GM12873 (cell line): ENCODE results near the gene MCRIP2.

Experiments used
- TF ChIP-seq, protein P1 (sequence below): IDR thresholded peaks from 2 replicates; pipeline ENCODE4 v1.5.1; 2012; ENCODE audit warnings: low read depth, mild to moderate bottlenecking, moderate library complexity, low read length, control low read depth; ENCODE audit not compliant: insufficient read depth; ENCODE audit errors: missing control alignments

The MCRIP2 gene

DNA sequence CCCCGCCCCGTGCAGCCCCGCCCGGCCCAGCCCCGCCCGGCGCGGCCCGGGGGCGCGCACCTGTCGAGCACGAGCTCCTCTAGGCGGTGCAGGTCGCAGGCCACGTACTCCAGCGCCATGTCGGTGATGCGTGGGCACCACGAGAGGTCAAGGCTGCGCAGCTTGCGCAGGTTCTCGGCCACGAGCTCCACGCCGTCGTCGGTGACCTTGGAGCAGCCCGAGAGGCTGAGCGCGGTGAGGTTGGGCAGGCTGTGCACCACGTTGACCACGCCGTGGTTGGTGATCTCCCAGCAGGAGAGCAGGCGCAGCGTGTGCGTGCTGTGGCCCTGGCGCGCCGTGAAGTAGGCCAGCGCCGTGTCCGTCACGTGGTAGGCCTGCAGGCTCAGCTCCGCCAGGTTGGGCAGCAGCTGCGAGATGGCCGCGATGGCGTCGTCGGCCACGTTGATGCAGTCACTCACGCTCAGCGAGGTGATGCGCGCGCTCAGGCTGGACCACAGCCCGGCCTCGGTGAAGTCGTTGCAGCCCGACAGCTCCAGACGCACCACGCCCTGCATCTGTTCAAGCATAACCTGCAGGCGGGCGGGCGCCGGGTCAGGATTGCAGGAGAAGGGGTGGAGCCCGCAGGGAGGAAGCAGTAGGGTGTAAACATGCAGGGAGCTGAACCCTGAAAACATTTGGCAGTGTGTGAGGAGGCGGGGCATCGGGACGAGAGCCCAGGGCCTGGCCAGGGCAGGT lies 53.9 kb downstream of the MCRIP2 start:
- TF ChIP-seq, protein P1, sequence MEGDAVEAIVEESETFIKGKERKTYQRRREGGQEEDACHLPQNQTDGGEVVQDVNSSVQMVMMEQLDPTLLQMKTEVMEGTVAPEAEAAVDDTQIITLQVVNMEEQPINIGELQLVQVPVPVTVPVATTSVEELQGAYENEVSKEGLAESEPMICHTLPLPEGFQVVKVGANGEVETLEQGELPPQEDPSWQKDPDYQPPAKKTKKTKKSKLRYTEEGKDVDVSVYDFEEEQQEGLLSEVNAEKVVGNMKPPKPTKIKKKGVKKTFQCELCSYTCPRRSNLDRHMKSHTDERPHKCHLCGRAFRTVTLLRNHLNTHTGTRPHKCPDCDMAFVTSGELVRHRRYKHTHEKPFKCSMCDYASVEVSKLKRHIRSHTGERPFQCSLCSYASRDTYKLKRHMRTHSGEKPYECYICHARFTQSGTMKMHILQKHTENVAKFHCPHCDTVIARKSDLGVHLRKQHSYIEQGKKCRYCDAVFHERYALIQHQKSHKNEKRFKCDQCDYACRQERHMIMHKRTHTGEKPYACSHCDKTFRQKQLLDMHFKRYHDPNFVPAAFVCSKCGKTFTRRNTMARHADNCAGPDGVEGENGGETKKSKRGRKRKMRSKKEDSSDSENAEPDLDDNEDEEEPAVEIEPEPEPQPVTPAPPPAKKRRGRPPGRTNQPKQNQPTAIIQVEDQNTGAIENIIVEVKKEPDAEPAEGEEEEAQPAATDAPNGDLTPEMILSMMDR: no peak
